ENCODE results near the gene MACROD2. TPM values are rescaled to one million over a fixed set of nuclear protein-coding genes. Genes with fewer than 3 reads are reported as not detected.
"Not testable (repeated sequence)": the region's sequence is repeated elsewhere in the genome, so short reads cannot be mapped to it uniquely, and the experiment has no call there.

MACROD2 gene
- total RNA-seq, 4 donors from 2014 or later, result 2.1 to 28.1 (median 12.6) TPM

DNA sequence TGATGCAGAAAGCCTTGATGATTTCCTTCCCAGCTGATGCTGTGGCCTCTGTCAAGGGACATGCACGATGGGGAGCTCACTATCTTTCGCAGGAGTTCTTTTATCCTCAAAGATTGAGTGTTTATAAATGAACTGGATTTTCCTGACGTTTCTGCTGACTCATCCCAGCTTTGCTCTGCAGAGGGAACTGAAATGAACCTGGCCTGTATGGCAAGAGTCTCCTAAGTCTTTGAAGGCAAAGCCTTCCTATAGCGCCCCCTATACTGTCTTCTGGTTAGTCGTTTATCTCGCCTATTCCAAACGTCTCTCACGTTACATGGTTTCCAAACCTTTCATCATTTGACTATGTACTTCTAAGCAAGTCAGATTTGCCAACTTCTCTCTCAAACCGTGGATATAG, 2012.6 kb downstream of the MACROD2 start:
- no peak overlapping the region for H3K4me3 ChIP-seq
- no peaks in the 10 kb centered on the region for H3K9me3 ChIP-seq
- H3K36me3 ChIP-seq, result no peaks in the 10 kb centered on the region
- no peaks in the 10 kb centered on the region for H3K27me3 ChIP-seq
- H3K27ac ChIP-seq, result no peak overlapping the region
- TF ChIP-seq POLR2A (IDR thresholded peaks at IDR 0.05), result no peak
- TF ChIP-seq, protein P1, sequence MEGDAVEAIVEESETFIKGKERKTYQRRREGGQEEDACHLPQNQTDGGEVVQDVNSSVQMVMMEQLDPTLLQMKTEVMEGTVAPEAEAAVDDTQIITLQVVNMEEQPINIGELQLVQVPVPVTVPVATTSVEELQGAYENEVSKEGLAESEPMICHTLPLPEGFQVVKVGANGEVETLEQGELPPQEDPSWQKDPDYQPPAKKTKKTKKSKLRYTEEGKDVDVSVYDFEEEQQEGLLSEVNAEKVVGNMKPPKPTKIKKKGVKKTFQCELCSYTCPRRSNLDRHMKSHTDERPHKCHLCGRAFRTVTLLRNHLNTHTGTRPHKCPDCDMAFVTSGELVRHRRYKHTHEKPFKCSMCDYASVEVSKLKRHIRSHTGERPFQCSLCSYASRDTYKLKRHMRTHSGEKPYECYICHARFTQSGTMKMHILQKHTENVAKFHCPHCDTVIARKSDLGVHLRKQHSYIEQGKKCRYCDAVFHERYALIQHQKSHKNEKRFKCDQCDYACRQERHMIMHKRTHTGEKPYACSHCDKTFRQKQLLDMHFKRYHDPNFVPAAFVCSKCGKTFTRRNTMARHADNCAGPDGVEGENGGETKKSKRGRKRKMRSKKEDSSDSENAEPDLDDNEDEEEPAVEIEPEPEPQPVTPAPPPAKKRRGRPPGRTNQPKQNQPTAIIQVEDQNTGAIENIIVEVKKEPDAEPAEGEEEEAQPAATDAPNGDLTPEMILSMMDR (IDR thresholded peaks at IDR 0.05), result no peak
- H3K4me1 ChIP-seq, result no peaks in the 10 kb centered on the region
- intact Hi-C loops (cut with DNase I; ENCODE audit: low total_unique reads), result no loop called here
- no peak for DNase-seq

DNA sequence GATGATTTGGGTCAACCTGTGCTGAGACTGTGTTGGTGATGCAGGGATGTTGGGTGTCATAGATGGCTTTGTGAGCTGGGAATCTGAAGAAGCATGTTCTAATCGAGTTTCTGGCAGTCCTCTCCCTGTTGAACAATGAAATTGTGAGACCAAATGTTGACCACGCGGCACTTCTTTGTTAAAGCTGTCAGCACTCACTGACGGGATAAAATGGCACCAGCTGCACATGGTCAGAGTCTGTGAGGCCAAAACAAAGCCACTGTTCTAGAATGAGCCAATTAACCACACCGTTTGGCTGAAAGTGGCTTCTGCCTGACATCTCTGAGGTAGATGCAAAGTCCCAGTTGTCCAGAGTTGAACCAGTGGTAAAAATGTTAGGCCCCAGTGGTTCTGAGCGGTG, 2015.7 kb downstream of the MACROD2 start:
- intact Hi-C loops (cut with DNase I; ENCODE audit: low total_unique reads), result no loop called here
- TF ChIP-seq, protein P1 (IDR thresholded peaks at IDR 0.05), result no peak
- TF ChIP-seq POLR2A (IDR thresholded peaks at IDR 0.05), result no peak
- DNase-seq, result no peak

DNA sequence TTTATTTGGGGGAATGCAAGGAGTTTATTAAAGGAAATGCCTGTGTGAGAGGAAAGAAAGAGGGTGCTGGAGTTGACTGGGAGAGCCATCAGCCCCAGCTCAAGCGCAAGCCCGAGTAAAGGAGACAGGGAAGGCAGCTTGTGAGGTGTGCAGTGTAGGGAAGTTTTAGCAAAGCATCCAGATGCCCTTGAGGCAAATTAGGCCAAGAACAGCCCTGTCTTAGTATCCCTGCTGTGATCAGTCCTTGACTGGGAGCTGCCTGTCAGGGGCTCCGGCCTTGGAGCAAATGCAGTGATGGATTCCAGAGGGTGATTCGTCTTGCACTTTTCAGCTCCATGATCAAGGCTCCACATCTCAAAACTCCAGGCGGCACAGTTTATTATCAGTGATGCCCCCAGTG, 2016.2 kb downstream of the MACROD2 start:
- Histone ChIP-seq H3K36me3 (no peaks in the 10 kb centered on the region), H3K4me1 (no peaks in the 10 kb centered on the region), H3K27me3 (no peaks in the 10 kb centered on the region), H3K4me3 (no peak overlapping the region), H3K27ac (no peak overlapping the region), H3K9me3 (no peaks in the 10 kb centered on the region)
- intact Hi-C loops (cut with DNase I; ENCODE audit: low total_unique reads), result no loop called here
- DNase-seq, result no peak
- TF ChIP-seq, protein P1 (IDR thresholded peaks at IDR 0.05), result no peak
- TF ChIP-seq POLR2A (IDR thresholded peaks at IDR 0.05), result no peak

More for the DNA sequence above, 2015.7 kb downstream of the MACROD2 start:
- no peak overlapping the region for H3K4me3 ChIP-seq
- no peak overlapping the region for H3K27ac ChIP-seq
- H3K4me1 ChIP-seq, result no peaks in the 10 kb centered on the region
- no peaks in the 10 kb centered on the region for H3K27me3 ChIP-seq
- no peaks in the 10 kb centered on the region for H3K36me3 ChIP-seq
- H3K9me3 ChIP-seq, result no peaks in the 10 kb centered on the region

GRCh38 chr20:16012934-16013333, 2017.6 kb downstream of the MACROD2 start:
- not testable (repeated sequence) for H3K27me3 ChIP-seq

DNA sequence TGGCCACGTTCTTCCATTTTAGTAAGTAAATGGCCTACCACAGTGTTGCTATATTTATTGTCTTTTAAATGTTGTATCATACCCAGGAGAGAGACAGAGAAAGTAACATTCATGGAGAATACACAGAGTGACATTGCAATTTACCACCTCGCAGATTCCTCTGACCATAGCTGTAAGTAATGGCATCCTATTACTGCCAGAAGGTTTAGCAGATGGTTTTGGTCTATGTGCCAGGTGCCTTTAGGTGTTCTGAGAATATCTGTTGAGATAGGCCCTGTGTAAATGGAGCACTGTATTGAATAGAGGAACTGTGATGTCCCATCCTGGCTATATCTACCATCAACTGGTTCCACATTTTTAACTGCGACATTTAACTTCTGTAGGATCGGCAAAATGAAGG, 2018.3 kb downstream of the MACROD2 start:
- H3K9me3 ChIP-seq, result no peaks in the 10 kb centered on the region
- DNase-seq, result no peak
- TF ChIP-seq POLR2A (IDR thresholded peaks at IDR 0.05), result no peak
- TF ChIP-seq, protein P1 (IDR thresholded peaks at IDR 0.05), result no peak

More at GRCh38 chr20:16012934-16013333, 2017.6 kb downstream of the MACROD2 start:
- H3K27ac ChIP-seq; H3K9me3 ChIP-seq; DNase-seq; intact Hi-C loops (cut with DNase I; ENCODE audit: low total_unique reads); H3K36me3 ChIP-seq; H3K4me3 ChIP-seq; H3K4me1 ChIP-seq: not testable (repeated sequence)

GRCh38 chr20:16014436-16014835, 2019.1 kb downstream of the MACROD2 start:
- H3K36me3 ChIP-seq, result no peaks in the 10 kb centered on the region
- H3K4me3 ChIP-seq, result no peak overlapping the region
- no peaks in the 10 kb centered on the region for H3K4me1 ChIP-seq
- H3K9me3 ChIP-seq, result no peaks in the 10 kb centered on the region
- H3K27ac ChIP-seq, result no peak overlapping the region
- H3K27me3 ChIP-seq, result no peaks in the 10 kb centered on the region
- TF ChIP-seq, protein P1 (IDR thresholded peaks at IDR 0.05), result no peak
- TF ChIP-seq POLR2A (IDR thresholded peaks at IDR 0.05), result no peak
- no peak for DNase-seq
- intact Hi-C loops (cut with DNase I; ENCODE audit: low total_unique reads), result no loop called here

More for the DNA sequence above, 2018.3 kb downstream of the MACROD2 start:
- Histone ChIP-seq H3K27me3 (no peaks in the 10 kb centered on the region), H3K36me3 (no peaks in the 10 kb centered on the region), H3K4me3 (no peak overlapping the region), H3K27ac (no peak overlapping the region), H3K4me1 (no peaks in the 10 kb centered on the region)
- intact Hi-C loops (cut with DNase I; ENCODE audit: low total_unique reads), result no loop called here

Data from uterus (tissue), 4 donors.